Activated CD8-positive, alpha-beta T cell treated with anti-CD3 and anti-CD28 coated beads, Interleukin-2, amount 10 ng/mL, durations not matched to agents 7 days and 5 days (primary cell): Measurements from ENCODE around the gene MEIKIN. TPM values are rescaled to one million over a fixed set of nuclear protein-coding genes. Genes with fewer than 3 reads are reported as not detected.
A peak's percentile ranks its signal among the peaks of the same experiment; 100 is the strongest.
"Not testable (repeated sequence)": the region's sequence is repeated elsewhere in the genome, so short reads cannot be mapped to it uniquely, and the experiment has no call there.

ENCODE experiments used
- ATAC-seq: fragments of 150-1000 bp; cut with Tn5 transposase; one replicate; pipeline ENCODE4 v1.10.0; 2021; ENCODE audit warnings: moderate library complexity
- CTCF ChIA-PET: fragments of 350-600 bp; sonication (Branson Sonifier 250); formaldehyde crosslinking; loops from one replicate; lab custom pipeline; 2021; ENCODE audit warnings: antibody characterized with exemption; lab: Charles Lee
- POLR2A ChIA-PET: fragments of 350-600 bp; sonication (Branson Sonifier 250); formaldehyde crosslinking; loops from one replicate; lab custom pipeline; 2021; ENCODE audit warnings: antibody characterized with exemption; lab: Charles Lee
- DNase-seq: peaks from one replicate; pipeline ENCODE4 v3.0.0-alpha.2; 2020
- H3K27ac Mint-ChIP-seq: one replicate; pipeline ENCODE4 v1.8.0; 2021; ENCODE audit warnings: mild to moderate bottlenecking, mixed read lengths
- H3K27me3 Mint-ChIP-seq: one replicate; pipeline ENCODE4 v1.8.0; 2021; ENCODE audit warnings: low read depth, mixed read lengths
- H3K36me3 Mint-ChIP-seq: one replicate; pipeline ENCODE4 v1.8.0; 2021; ENCODE audit warnings: low read depth, mixed read lengths
- H3K4me1 Mint-ChIP-seq: one replicate; pipeline ENCODE4 v1.8.0; 2021; ENCODE audit warnings: low read depth, mixed read lengths
- H3K4me3 Mint-ChIP-seq: one replicate; pipeline ENCODE4 v1.8.0; 2021; ENCODE audit warnings: mild to moderate bottlenecking, mixed read lengths
- H3K9me3 Mint-ChIP-seq: one replicate; pipeline ENCODE4 v1.8.0; 2022; ENCODE audit warnings: mixed read lengths; ENCODE audit not compliant: insufficient read depth
- total RNA-seq, 2 experiments: library from RNA; stranded (reverse); gene quantifications; one replicate each; pipeline ENCODE4 v1.2.3, GENCODE V29; 2021

Gene MEIKIN
- total RNA-seq, 2 experiments from 2014 or later, result not detected

DNA sequence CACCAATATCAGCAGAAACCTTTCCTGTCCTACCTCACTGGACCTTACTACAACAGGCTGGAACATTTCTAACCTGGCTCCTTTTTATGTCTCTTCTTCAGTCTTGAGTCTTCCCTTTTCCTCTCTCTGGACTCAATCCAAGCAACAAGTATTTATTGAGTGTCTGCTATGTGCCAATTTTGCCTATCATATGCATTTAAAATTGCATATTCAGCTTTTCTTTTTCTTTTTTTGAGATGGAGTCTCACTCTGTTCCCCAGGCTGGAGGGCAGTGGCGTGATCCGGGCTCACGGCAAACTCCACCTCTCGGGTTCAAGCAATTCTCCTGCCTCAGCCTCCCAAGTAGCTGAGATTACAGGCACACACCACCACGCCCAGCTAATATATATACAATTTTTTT lies 65.8 kb downstream of the MEIKIN start:
- Mint-ChIP-seq H3K4me1 (peaks cover 4% of the 10 kb centered on the region), H3K36me3 (no peaks in the 10 kb centered on the region), H3K4me3 (no peak overlapping the region), H3K9me3 (peaks cover 5% of the 10 kb centered on the region), H3K27ac (no peak overlapping the region), H3K27me3 (peaks cover 4% of the 10 kb centered on the region)
- ChIA-PET CTCF (interaction anchor here (0.8 kb wide), 1 partner anchor 128 kb away, joined by 3 read pairs; no protein-coding TSS in a partner anchor), POLR2A (no interaction called here)
- DNase-seq (no peak), ATAC-seq (no peak)

DNA sequence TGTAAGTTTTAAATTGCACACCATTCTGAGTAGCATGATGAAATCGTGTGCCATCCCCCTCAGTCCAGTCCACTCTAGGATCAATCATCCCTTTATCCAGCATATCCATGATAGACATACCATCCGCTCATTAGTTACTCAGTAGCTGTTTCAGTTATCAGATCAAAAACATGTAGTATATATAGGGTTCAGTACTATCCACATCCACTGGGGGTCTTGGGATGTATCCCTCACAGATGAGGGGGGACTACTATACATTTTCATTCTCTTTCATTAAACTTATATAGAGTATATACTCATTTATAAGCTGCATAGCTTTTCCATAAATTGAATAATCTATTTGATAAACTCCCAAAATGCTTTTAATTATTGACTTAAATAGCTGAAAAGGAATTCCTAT lies 67.6 kb downstream of the MEIKIN start:
- Mint-ChIP-seq H3K36me3 (no peaks in the 10 kb centered on the region), H3K4me1 (peaks cover 4% of the 10 kb centered on the region), H3K9me3 (peaks cover 5% of the 10 kb centered on the region), H3K4me3 (no peak overlapping the region), H3K27ac (no peak overlapping the region), H3K27me3 (peaks cover 8% of the 10 kb centered on the region)
- ChIA-PET POLR2A (no interaction called here), CTCF (interaction anchor here (1.2 to 1.5 kb wide), 2 partner anchors 118 to 123 kb away, joined by 3 to 4 read pairs; no protein-coding TSS in a partner anchor)
- ATAC-seq (no peak), DNase-seq (no peak)

DNA sequence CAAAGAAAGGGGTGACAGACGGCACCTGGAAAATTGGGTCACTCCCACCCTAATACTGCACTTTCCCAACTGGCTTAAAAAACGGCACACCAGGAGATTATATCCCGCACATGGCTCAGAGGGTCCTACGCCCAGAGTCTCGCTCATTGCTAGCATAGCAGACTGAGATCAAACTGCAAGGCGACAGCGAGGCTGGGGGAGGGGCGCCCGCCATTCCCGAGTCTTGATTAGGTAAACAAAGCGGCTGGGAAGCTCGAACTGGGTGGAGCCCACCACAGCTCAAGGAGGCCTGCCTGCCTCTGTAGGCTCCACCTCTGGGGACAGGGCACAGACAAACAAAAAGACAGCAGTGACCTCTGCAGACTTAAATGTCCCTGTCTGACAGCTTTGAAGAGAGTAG lies 74.2 kb downstream of the MEIKIN start:
- H3K4me3 Mint-ChIP-seq, DNase-seq, ATAC-seq, H3K27me3 Mint-ChIP-seq, POLR2A ChIA-PET, H3K27ac Mint-ChIP-seq, H3K36me3 Mint-ChIP-seq, CTCF ChIA-PET, H3K4me1 Mint-ChIP-seq: not testable (repeated sequence)
- peaks cover 12% of the 10 kb centered on the region for H3K9me3 Mint-ChIP-seq

DNA sequence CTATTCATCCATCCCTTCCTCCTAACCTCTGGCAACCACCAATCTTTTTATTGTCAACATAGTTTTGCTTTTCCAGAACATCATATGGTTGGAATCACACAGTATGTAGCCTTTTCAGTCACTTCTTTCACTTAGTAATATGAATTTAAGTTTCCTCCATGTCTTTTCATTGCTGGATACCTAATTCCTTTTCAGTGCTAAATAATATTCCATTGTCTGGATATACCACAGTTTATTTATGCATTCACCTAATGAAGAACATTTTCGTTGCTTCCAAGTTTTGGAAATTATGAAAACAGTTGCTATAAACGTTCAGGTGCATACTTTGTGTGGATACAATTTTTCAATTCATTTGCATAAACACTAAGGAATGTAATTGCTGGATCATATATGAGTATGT lies 77.9 kb downstream of the MEIKIN start:
- ChIA-PET POLR2A (no interaction called here), CTCF (no interaction called here)
- Mint-ChIP-seq H3K4me1 (no peaks in the 10 kb centered on the region), H3K27me3 (peaks cover 2% of the 10 kb centered on the region), H3K4me3 (no peak overlapping the region), H3K9me3 (peaks cover 32% of the 10 kb centered on the region), H3K36me3 (peaks cover 5% of the 10 kb centered on the region), H3K27ac (no peak overlapping the region)
- no peak for DNase-seq
- no peak for ATAC-seq

GRCh38 chr5:131863700-131864099 lies 81.8 kb downstream of the MEIKIN start:
- ChIA-PET CTCF (no interaction called here), POLR2A (no interaction called here)
- Mint-ChIP-seq H3K9me3 (peaks cover 22% of the 10 kb centered on the region), H3K27me3 (peaks cover 2% of the 10 kb centered on the region), H3K4me1 (no peaks in the 10 kb centered on the region), H3K4me3 (no peak overlapping the region), H3K27ac (no peak overlapping the region), H3K36me3 (peaks cover 5% of the 10 kb centered on the region)
- no peak for DNase-seq
- no peak for ATAC-seq

DNA sequence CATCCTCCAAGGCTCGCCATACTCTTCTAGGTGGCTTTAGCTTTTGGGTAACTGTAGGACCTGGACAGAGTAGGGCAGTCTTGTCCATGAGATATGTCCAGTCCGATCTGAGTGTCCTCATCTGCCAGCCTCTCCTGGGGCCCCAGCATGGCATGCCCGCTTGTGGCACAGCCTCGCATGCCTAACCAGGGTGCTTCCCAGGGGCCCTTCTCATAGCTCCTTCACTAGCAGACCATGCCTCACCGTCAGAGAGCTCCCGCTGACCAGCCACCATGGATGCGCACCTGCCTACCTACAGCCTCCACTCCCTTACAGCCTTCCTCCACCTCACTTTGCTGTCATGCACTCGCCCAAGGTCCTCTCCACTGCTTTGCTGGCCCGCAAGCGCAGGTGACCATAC lies 88.1 kb downstream of the MEIKIN start:
- Mint-ChIP-seq H3K27ac (no peak overlapping the region), H3K9me3 (peaks cover 12% of the 10 kb centered on the region), H3K36me3 (peaks cover 15% of the 10 kb centered on the region), H3K27me3 (no peaks in the 10 kb centered on the region), H3K4me1 (peaks cover 16% of the 10 kb centered on the region), H3K4me3 (no peak overlapping the region)
- DNase-seq (no peak), ATAC-seq (no peak)
- ChIA-PET POLR2A (no interaction called here), CTCF (no interaction called here)

- DNase-seq, result no peak
- H3K4me1 Mint-ChIP-seq, result peaks cover 16% of the 10 kb centered on the region
- POLR2A ChIA-PET, result no interaction called here
- peaks cover 20% of the 10 kb centered on the region for H3K9me3 Mint-ChIP-seq
- CTCF ChIA-PET, result interaction anchor here (1.0 to 1.1 kb wide), 2 partner anchors 207 to 208 kb away, joined by 3 read pairs; no protein-coding TSS in a partner anchor
- H3K36me3 Mint-ChIP-seq, result peaks cover 18% of the 10 kb centered on the region
- ATAC-seq, result no peak
- H3K27me3 Mint-ChIP-seq, result no peaks in the 10 kb centered on the region
- H3K27ac Mint-ChIP-seq, result no peak overlapping the region
- no peak overlapping the region for H3K4me3 Mint-ChIP-seq
These were observed 90.0 kb downstream of the MEIKIN start for GRCh38 chr5:131855452-131855851.

DNA sequence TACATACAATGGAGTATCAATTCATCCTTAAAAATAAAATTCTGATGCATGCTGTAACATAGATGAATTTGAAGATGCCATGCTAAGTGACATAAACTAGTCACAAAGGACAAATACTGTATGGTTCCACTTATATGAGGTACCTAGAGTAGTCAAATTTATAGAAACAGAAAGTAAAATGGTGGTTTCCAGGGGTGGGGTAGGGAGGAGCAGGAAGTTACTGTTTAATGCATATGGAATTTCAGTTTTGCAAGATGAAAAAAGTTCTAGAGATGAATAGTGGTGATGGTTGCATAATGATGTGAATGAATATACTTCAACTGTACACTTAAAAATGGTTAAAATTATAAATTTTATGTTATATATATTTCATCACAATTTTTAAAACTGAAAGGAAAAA lies 91.3 kb downstream of the MEIKIN start:
- DNase-seq (peak; percentile 26), ATAC-seq (peak; percentile 55)
- Mint-ChIP-seq H3K9me3 (peaks cover 28% of the 10 kb centered on the region), H3K27me3 (no peaks in the 10 kb centered on the region), H3K27ac (no peak overlapping the region), H3K4me3 (no peak overlapping the region), H3K36me3 (peaks cover 21% of the 10 kb centered on the region), H3K4me1 (peaks cover 16% of the 10 kb centered on the region)
- POLR2A ChIA-PET, result no interaction called here
- CTCF ChIA-PET, result interaction anchor here (1.1 kb wide), 1 partner anchor 209 kb away, joined by 3 read pairs; no protein-coding TSS in a partner anchor

DNA sequence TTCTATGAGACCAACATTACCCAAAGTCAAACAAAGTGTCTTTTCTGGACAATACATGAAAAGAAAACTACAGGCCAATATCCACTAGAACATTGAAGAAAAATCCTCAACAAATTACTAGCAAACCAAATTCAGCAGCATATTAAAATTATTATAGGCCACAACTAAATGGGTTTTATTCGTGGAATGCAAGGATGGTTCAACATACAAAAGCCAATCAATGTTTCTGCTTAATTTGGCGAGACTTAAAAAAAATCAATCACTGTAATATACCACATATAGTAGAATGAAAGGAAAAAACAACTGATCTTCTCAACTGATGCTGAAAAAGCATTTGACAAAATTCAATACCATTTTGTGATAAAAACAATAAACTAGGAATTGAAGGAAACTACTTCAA lies 96.8 kb downstream of the MEIKIN start:
- DNase-seq (no peak), ATAC-seq (no peak)
- Mint-ChIP-seq H3K4me1 (peaks cover 4% of the 10 kb centered on the region), H3K27ac (no peak overlapping the region), H3K36me3 (peaks cover 40% of the 10 kb centered on the region), H3K27me3 (no peaks in the 10 kb centered on the region), H3K9me3 (peaks cover 72% of the 10 kb centered on the region), H3K4me3 (no peak overlapping the region)
- POLR2A ChIA-PET, result no interaction called here
- CTCF ChIA-PET, result no interaction called here

DNA sequence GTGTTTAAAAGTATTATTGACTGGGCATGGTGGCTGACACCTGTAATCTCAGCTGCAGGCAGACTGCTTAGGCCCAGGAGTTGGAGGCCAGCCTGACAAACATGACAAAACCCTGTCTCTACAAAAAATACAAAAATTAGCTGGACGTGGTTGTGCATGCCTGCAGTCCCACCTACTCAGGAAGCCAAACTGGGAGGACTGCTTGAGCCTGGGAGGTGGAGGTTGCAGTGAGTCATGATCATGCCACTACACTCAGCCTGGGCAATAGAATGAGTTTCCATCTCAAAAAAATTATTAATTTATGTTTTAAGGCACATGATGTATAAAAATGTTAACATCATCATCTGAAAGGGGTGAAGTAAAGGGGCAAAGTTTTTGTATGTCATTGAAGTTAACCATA lies 98.9 kb downstream of the MEIKIN start:
- DNase-seq, result no peak
- Mint-ChIP-seq H3K9me3 (peaks cover 72% of the 10 kb centered on the region), H3K27ac (no peak overlapping the region), H3K36me3 (peaks cover 39% of the 10 kb centered on the region), H3K27me3 (no peaks in the 10 kb centered on the region), H3K4me3 (no peak overlapping the region), H3K4me1 (no peaks in the 10 kb centered on the region)
- CTCF ChIA-PET, result no interaction called here
- ATAC-seq, result no peak
- POLR2A ChIA-PET, result no interaction called here

DNA sequence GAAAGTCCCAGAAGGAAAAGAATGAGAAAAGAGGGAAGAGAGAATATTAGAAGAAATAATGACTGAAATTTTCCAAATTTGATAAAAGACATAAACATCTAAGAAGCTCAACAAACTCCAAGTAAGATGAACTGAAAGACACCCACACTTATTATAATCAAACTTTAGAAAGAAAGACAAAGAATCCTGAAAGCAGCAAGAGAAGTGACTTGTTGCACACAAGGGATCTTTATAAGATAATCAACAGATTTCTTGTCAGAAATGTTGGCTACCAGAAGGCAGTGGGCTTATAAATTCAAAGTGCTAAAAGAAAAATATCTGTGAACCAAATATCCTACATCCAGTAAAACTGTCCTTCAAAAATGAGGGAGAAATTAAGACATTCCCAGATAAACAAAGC lies 99.6 kb downstream of the MEIKIN start:
- Mint-ChIP-seq H3K27me3 (no peaks in the 10 kb centered on the region), H3K4me1 (no peaks in the 10 kb centered on the region), H3K27ac (no peak overlapping the region), H3K9me3 (peaks cover 73% of the 10 kb centered on the region), H3K36me3 (peaks cover 39% of the 10 kb centered on the region), H3K4me3 (no peak overlapping the region)
- ATAC-seq, result no peak
- POLR2A ChIA-PET, result no interaction called here
- DNase-seq, result no peak
- CTCF ChIA-PET, result interaction anchor here (1.0 kb wide), 1 partner anchor 256 kb away, joined by 3 read pairs; no protein-coding TSS in a partner anchor

- H3K27ac Mint-ChIP-seq, POLR2A ChIA-PET, H3K4me3 Mint-ChIP-seq, DNase-seq, H3K4me1 Mint-ChIP-seq, ATAC-seq, CTCF ChIA-PET: not testable (repeated sequence)
- H3K36me3 Mint-ChIP-seq, result peaks cover 34% of the 10 kb centered on the region
- H3K9me3 Mint-ChIP-seq, result peaks cover 78% of the 10 kb centered on the region
- H3K27me3 Mint-ChIP-seq, result peaks cover 14% of the 10 kb centered on the region
These were observed 102.5 kb downstream of the MEIKIN start for GRCh38 chr5:131842971-131843370.

DNA sequence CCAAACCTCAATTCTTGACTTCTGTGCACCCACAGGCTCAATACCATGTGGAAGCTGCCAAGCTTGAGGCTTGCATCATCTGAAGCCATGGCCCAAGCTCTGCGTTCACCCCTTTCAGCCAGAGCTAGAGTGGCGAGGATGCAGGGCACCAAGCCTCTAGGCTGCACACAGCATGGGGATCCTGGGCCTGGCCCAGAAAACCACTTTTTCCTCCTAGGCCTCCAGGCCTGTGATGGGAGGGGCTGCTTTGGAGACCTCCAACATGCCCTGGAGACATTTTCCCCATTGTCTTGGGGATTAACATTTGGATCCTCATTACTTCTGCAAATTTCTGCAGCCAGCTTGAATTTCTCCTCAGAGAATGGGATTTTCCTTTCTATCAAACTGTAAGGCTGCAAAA lies 112.8 kb downstream of the MEIKIN start:
- H3K4me3 Mint-ChIP-seq, H3K27me3 Mint-ChIP-seq, ATAC-seq, CTCF ChIA-PET, DNase-seq, H3K27ac Mint-ChIP-seq, POLR2A ChIA-PET: not testable (repeated sequence)
- peaks cover 11% of the 10 kb centered on the region for H3K4me1 Mint-ChIP-seq
- H3K36me3 Mint-ChIP-seq, result peaks cover 12% of the 10 kb centered on the region
- H3K9me3 Mint-ChIP-seq, result peaks cover 14% of the 10 kb centered on the region
